ENCODE data around the gene TENM4.

TENM4 gene

GRCh38 chr11:79415411-79415810, 25.4 kb downstream of the TENM4 start:
- TF ChIP-seq TCF12 (IDR thresholded peaks at IDR 0.05; ENCODE audit: low read depth), result no peak
- TF ChIP-seq CREB1 (IDR thresholded peaks at IDR 0.05; ENCODE audit: low read depth), result no peak
- no peak for TF ChIP-seq EGR1 (IDR thresholded peaks at IDR 0.05)
- TF ChIP-seq FOXM1 (IDR thresholded peaks at IDR 0.05; ENCODE audit: borderline replicate concordance, low read depth), result no peak
- no peak for TF ChIP-seq EP300 (IDR thresholded peaks at IDR 0.05; ENCODE audit: borderline replicate concordance)

- TF ChIP-seq TCF12 (IDR thresholded peaks at IDR 0.05; ENCODE audit: low read depth) (no peak), CEBPB (IDR thresholded peaks at IDR 0.05) (no peak)
These were observed 26.0 kb downstream of the TENM4 start for GRCh38 chr11:79414644-79415317.

DNA sequence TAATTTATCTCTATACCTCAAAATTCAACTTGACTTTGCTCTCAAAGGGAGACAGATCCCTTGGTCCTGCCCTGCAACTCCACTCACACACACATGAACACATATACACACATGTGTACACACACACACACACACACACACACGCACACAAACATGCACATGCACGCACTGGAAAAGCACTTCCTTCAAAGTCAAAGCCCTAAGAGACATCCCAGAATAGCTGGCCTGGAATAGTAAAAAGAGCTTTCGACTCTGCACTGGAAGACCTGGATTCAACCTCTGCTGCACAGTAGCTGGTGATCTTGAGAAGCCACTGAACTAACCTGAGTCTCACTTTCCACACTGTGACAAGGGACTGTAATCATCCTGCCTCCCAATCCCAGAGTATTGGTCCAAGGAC, 26.8 kb downstream of the TENM4 start:
- TF ChIP-seq EP300 (IDR thresholded peaks at IDR 0.05; ENCODE audit: borderline replicate concordance), result no peak
- no peak for TF ChIP-seq NFIC (IDR thresholded peaks at IDR 0.05)

DNA sequence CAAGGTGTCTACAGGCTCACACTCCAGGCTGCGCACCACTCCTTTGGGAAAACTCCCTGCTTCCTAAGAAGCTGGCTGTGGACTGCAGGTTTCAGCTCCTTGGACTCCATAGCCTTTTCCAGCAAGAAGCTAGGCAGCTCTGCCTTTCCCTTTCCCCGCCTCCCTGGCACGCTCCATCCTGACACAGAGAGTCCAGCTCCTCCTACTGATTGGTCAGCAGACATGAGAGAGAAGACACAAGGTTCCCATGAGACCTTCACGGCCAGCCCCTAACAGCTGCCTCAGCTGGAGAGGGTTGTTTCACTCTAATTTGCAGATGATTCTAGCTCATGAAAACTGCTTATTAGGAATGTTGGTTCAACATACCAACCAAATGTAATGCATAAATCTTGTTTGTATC, 27.6 kb downstream of the TENM4 start:
- no peak for TF ChIP-seq RAD21 (IDR thresholded peaks at IDR 0.05; ENCODE audit: low read depth)
- no peak for TF ChIP-seq TEAD4 (IDR thresholded peaks at IDR 0.05)
- TF ChIP-seq MAX (IDR thresholded peaks at IDR 0.05), result no peak
- TF ChIP-seq CEBPB (IDR thresholded peaks at IDR 0.05), result no peak
- no peak for TF ChIP-seq NFIC (IDR thresholded peaks at IDR 0.05)
- TF ChIP-seq, protein P1, sequence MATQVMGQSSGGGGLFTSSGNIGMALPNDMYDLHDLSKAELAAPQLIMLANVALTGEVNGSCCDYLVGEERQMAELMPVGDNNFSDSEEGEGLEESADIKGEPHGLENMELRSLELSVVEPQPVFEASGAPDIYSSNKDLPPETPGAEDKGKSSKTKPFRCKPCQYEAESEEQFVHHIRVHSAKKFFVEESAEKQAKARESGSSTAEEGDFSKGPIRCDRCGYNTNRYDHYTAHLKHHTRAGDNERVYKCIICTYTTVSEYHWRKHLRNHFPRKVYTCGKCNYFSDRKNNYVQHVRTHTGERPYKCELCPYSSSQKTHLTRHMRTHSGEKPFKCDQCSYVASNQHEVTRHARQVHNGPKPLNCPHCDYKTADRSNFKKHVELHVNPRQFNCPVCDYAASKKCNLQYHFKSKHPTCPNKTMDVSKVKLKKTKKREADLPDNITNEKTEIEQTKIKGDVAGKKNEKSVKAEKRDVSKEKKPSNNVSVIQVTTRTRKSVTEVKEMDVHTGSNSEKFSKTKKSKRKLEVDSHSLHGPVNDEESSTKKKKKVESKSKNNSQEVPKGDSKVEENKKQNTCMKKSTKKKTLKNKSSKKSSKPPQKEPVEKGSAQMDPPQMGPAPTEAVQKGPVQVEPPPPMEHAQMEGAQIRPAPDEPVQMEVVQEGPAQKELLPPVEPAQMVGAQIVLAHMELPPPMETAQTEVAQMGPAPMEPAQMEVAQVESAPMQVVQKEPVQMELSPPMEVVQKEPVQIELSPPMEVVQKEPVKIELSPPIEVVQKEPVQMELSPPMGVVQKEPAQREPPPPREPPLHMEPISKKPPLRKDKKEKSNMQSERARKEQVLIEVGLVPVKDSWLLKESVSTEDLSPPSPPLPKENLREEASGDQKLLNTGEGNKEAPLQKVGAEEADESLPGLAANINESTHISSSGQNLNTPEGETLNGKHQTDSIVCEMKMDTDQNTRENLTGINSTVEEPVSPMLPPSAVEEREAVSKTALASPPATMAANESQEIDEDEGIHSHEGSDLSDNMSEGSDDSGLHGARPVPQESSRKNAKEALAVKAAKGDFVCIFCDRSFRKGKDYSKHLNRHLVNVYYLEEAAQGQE (IDR thresholded peaks at IDR 0.05; ENCODE audit: low read depth), result no peak
- TF ChIP-seq, protein P2, sequence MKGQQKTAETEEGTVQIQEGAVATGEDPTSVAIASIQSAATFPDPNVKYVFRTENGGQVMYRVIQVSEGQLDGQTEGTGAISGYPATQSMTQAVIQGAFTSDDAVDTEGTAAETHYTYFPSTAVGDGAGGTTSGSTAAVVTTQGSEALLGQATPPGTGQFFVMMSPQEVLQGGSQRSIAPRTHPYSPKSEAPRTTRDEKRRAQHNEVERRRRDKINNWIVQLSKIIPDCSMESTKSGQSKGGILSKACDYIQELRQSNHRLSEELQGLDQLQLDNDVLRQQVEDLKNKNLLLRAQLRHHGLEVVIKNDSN (IDR thresholded peaks at IDR 0.05), result no peak
- TF ChIP-seq TAF1 (IDR thresholded peaks at IDR 0.05; ENCODE audit: low read depth), result no peak
- TF ChIP-seq EP300 (IDR thresholded peaks at IDR 0.05; ENCODE audit: borderline replicate concordance), result no peak
- TF ChIP-seq FOXM1 (IDR thresholded peaks at IDR 0.05; ENCODE audit: borderline replicate concordance, low read depth), result no peak
- TF ChIP-seq ZBTB7A (IDR thresholded peaks at IDR 0.05; ENCODE audit: low read depth), result no peak
- no peak for TF ChIP-seq EGR1 (IDR thresholded peaks at IDR 0.05)
- TF ChIP-seq CREB1 (IDR thresholded peaks at IDR 0.05; ENCODE audit: low read depth), result no peak
- TF ChIP-seq TCF12 (IDR thresholded peaks at IDR 0.05; ENCODE audit: low read depth), result no peak
- no peak for TF ChIP-seq YY1 (IDR thresholded peaks at IDR 0.05; ENCODE audit: low read depth)

- no peak for TF ChIP-seq TEAD4 (IDR thresholded peaks at IDR 0.05)
- TF ChIP-seq RAD21 (IDR thresholded peaks at IDR 0.05; ENCODE audit: low read depth), result no peak
- TF ChIP-seq YY1 (IDR thresholded peaks at IDR 0.05; ENCODE audit: low read depth), result no peak
- TF ChIP-seq TCF12 (IDR thresholded peaks at IDR 0.05; ENCODE audit: low read depth), result no peak
- TF ChIP-seq CREB1 (IDR thresholded peaks at IDR 0.05; ENCODE audit: low read depth), result no peak
- TF ChIP-seq FOXM1 (IDR thresholded peaks at IDR 0.05; ENCODE audit: borderline replicate concordance, low read depth), result no peak
These were observed 28.1 kb downstream of the TENM4 start for GRCh38 chr11:79412761-79413160.

DNA sequence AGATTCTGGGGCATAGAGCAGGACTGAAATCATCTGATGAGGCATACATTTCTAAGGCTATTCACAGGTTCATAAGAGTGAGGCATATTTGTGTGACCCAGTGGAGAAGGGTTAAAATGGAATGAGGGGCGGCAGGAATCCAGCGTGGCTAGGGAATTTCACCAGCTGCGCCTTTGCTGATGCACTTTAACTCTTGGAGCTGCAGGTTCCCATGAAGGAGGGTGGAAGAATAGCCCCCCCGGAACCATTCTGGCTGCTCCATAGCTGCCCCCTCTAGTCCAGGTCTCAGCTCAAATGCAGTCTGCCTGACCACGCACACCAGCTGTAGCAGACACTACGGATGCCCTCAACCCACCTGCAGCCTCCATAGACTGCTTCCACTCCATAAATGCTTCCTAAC, 31.5 kb downstream of the TENM4 start:
- TF ChIP-seq CREB1 (IDR thresholded peaks at IDR 0.05; ENCODE audit: low read depth), result no peak
- TF ChIP-seq ZBTB7A (IDR thresholded peaks at IDR 0.05; ENCODE audit: low read depth), result no peak
- no peak for TF ChIP-seq MAX (IDR thresholded peaks at IDR 0.05)

DNA sequence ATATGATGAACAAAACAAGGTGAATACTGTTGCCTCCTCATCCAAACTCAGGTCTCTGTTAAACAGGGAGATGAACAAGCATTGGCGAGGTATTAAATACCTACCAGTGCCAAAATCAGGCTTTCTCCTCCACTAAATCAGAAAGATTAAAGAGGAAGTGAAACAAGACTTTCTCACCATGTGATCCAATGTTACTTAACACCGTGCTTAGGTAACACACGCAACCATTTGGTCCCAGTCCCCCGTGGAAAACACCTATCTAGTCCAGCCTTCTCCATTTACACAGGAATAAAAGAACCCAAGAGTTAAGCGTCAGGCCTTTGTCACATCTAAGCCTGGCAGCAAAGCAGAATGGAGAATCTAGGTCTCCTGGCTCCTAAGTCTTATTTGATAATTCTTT, 34.5 kb downstream of the TENM4 start:
- TF ChIP-seq EGR1 (IDR thresholded peaks at IDR 0.05) (no peak), CREB1 (IDR thresholded peaks at IDR 0.05; ENCODE audit: low read depth) (no peak), MAX (IDR thresholded peaks at IDR 0.05) (no peak), TCF12 (IDR thresholded peaks at IDR 0.05; ENCODE audit: low read depth) (no peak), TAF1 (IDR thresholded peaks at IDR 0.05; ENCODE audit: low read depth) (no peak), EP300 (IDR thresholded peaks at IDR 0.05; ENCODE audit: borderline replicate concordance) (no peak), NFIC (IDR thresholded peaks at IDR 0.05) (no peak), YY1 (IDR thresholded peaks at IDR 0.05; ENCODE audit: low read depth) (no peak), CEBPB (IDR thresholded peaks at IDR 0.05) (no peak), TEAD4 (IDR thresholded peaks at IDR 0.05) (no peak)
- TF ChIP-seq, protein P2 (IDR thresholded peaks at IDR 0.05), result no peak
- TF ChIP-seq, protein P1 (IDR thresholded peaks at IDR 0.05; ENCODE audit: low read depth), result no peak

All from Ishikawa (cell line).